H9 (cell line): ENCODE measurements around the gene RUNDC3A. TPM values are rescaled to one million over a fixed set of nuclear protein-coding genes. Genes with fewer than 3 reads are reported as not detected.

Experiments
- DNase-seq: peaks from one replicate; pipeline ENCODE4 v3.0.0-alpha.2; 2017
- H2AFZ ChIP-seq: one replicate; pipeline ENCODE4 v1.6.1; 2013; ENCODE audit warnings: mild to moderate bottlenecking, low read length, control low read depth, moderate library complexity
- H2AK5ac ChIP-seq: 2 replicates; pipeline ENCODE4 v1.6.1; 2013; ENCODE audit warnings: low read length, control low read depth, mixed read lengths; ENCODE audit not compliant: insufficient read length
- H2BK120ac ChIP-seq: one replicate; pipeline ENCODE4 v1.6.1; 2013; ENCODE audit warnings: low read depth, mild to moderate bottlenecking, low read length, control low read depth, inconsistent platforms; ENCODE audit not compliant: poor library complexity, severe bottlenecking
- H2BK12ac ChIP-seq: 2 replicates; pipeline ENCODE4 v1.6.1; 2013; ENCODE audit warnings: low read length, control low read depth, mixed read lengths, low read depth; ENCODE audit not compliant: insufficient read length
- H2BK15ac ChIP-seq: 2 replicates; pipeline ENCODE4 v1.6.1; 2013; ENCODE audit warnings: low read depth, low read length, control low read depth
- H2BK20ac ChIP-seq: one replicate; pipeline ENCODE4 v1.6.1; 2013; ENCODE audit warnings: low read depth, mild to moderate bottlenecking, low read length, control low read depth, inconsistent platforms; ENCODE audit not compliant: poor library complexity, severe bottlenecking
- H2BK5ac ChIP-seq: 2 replicates; pipeline ENCODE4 v1.6.1; 2013; ENCODE audit warnings: low read length, control low read depth, mixed read lengths; ENCODE audit not compliant: insufficient read length
- H3K14ac ChIP-seq: 2 replicates; pipeline ENCODE4 v1.6.1; 2013; ENCODE audit warnings: low read length, control low read depth; ENCODE audit not compliant: insufficient read depth
- H3K18ac ChIP-seq: 2 replicates; pipeline ENCODE4 v1.6.1; 2013; ENCODE audit warnings: low read depth, mild to moderate bottlenecking, mixed read lengths, low read length, control low read depth; ENCODE audit not compliant: insufficient read length
- H3K23ac ChIP-seq: 2 replicates; pipeline ENCODE4 v1.6.1; 2013; ENCODE audit warnings: low read length, control low read depth, mixed read lengths, low read depth; ENCODE audit not compliant: insufficient read length
- H3K23me2 ChIP-seq: 2 replicates; pipeline ENCODE4 v1.6.1; 2013; ENCODE audit warnings: low read depth, mild to moderate bottlenecking, mixed read lengths, low read length, control low read depth; ENCODE audit not compliant: insufficient read length, poor library complexity, severe bottlenecking
- H3K27ac ChIP-seq: 2 replicates; pipeline ENCODE4 v1.5.1; 2013; ENCODE audit warnings: low read length, control low read depth, mixed read lengths, low read depth; ENCODE audit not compliant: insufficient read length
- H3K27me3 ChIP-seq: 2 replicates; pipeline ENCODE4 v1.6.1; 2013; ENCODE audit warnings: low read length, control low read depth, inconsistent platforms; ENCODE audit not compliant: insufficient read depth
- H3K4ac ChIP-seq: 2 replicates; pipeline ENCODE4 v1.6.1; 2013; ENCODE audit warnings: low read depth, mild to moderate bottlenecking, control low read depth, inconsistent platforms, low read length, moderate library complexity
- H3K4me1 ChIP-seq: 2 replicates; pipeline ENCODE4 v1.6.1; 2013; ENCODE audit warnings: low read length, control low read depth, inconsistent platforms; ENCODE audit not compliant: insufficient read depth
- H3K4me2 ChIP-seq: 2 replicates; pipeline ENCODE4 v1.6.1; 2013; ENCODE audit warnings: low read length, control low read depth, mixed read lengths; ENCODE audit not compliant: insufficient read length, insufficient read depth
- H3K56ac ChIP-seq: 2 replicates; pipeline ENCODE4 v1.6.1; 2013; ENCODE audit warnings: low read depth, mild to moderate bottlenecking, mixed read lengths, low read length, control low read depth; ENCODE audit not compliant: insufficient read length
- H3K79me1 ChIP-seq: 2 replicates; pipeline ENCODE4 v1.6.1; 2013; ENCODE audit warnings: low read depth, mild to moderate bottlenecking, moderate library complexity, low read length, control low read depth, inconsistent platforms; ENCODE audit not compliant: insufficient read depth, poor library complexity, severe bottlenecking
- H3K79me2 ChIP-seq: 2 replicates; pipeline ENCODE4 v1.6.1; 2013; ENCODE audit warnings: low read length, control low read depth, inconsistent platforms; ENCODE audit not compliant: insufficient read depth
- H3K9ac ChIP-seq: 2 replicates; pipeline ENCODE4 v1.6.1; 2013; ENCODE audit warnings: low read length, control low read depth, mixed read lengths; ENCODE audit not compliant: insufficient read length; ENCODE audit errors: extremely low read depth
- H3K9me3 ChIP-seq: one replicate; pipeline ENCODE4 v1.6.1; 2013; ENCODE audit warnings: low read depth, low read length, inconsistent platforms; ENCODE audit not compliant: control insufficient read depth
- H3T11ph ChIP-seq: one replicate; pipeline ENCODE4 v1.6.1; 2013; ENCODE audit warnings: mild to moderate bottlenecking, low read length, control low read depth, inconsistent platforms
- H4K20me1 ChIP-seq: one replicate; pipeline ENCODE4 v1.6.1; 2013; ENCODE audit not compliant: control insufficient read depth, insufficient read length, insufficient read depth
- H4K5ac ChIP-seq: 2 replicates; pipeline ENCODE4 v1.6.1; 2013; ENCODE audit warnings: low read depth, mild to moderate bottlenecking, mixed read lengths, low read length, control low read depth; ENCODE audit not compliant: insufficient read length
- H4K8ac ChIP-seq: replicated peaks from 2 replicates; pipeline ENCODE4 v1.6.1; 2013; ENCODE audit warnings: low read length, control low read depth, mixed read lengths, low read depth; ENCODE audit not compliant: insufficient read length
- H4K91ac ChIP-seq: 2 replicates; pipeline ENCODE4 v1.6.1; 2013; ENCODE audit warnings: low read depth, mild to moderate bottlenecking, moderate library complexity, mixed read lengths, low read length, control low read depth; ENCODE audit not compliant: insufficient read length
- H3K27ac Mint-ChIP-seq, 3 experiments: 2 replicates in 2 of 3; 3 replicates in 1 of 3; pipeline ENCODE4 v1.8.0; 2020 to 2021; ENCODE audit warnings: mixed read lengths in 3 of 3, mild to moderate bottlenecking in 1 of 3, moderate library complexity in 1 of 3
- H3K27me3 Mint-ChIP-seq: 2 replicates; pipeline ENCODE4 v1.8.0; 2021; ENCODE audit warnings: low read depth, mild to moderate bottlenecking, moderate library complexity, mixed read lengths
- H3K36me3 Mint-ChIP-seq, 3 experiments: 2 replicates in 2 of 3; 3 replicates in 1 of 3; pipeline ENCODE4 v1.8.0; 2020 to 2021; ENCODE audit warnings: low read depth in 3 of 3, mixed read lengths in 3 of 3; ENCODE audit not compliant: insufficient read depth in 1 of 3
- H3K4me1 Mint-ChIP-seq, 2 experiments: 2 replicates each; pipeline ENCODE4 v1.8.0; 2020; ENCODE audit warnings: mixed read lengths in 2 of 2
- H3K4me3 Mint-ChIP-seq, 2 experiments: 2 replicates in 1 of 2; 3 replicates in 1 of 2; pipeline ENCODE4 v1.8.0; 2020 to 2021; ENCODE audit warnings: mild to moderate bottlenecking in 2 of 2, mixed read lengths in 2 of 2, moderate library complexity in 1 of 2
- H3K9me3 Mint-ChIP-seq, 2 experiments: 2 replicates in 1 of 2; 3 replicates in 1 of 2; pipeline ENCODE4 v1.8.0; 2020; ENCODE audit warnings: mild to moderate bottlenecking in 2 of 2, mixed read lengths in 2 of 2, moderate library complexity in 1 of 2
- CTCF ChIP-seq: fragments of 200-600 bp; sonication (generic); conservative IDR thresholded peaks from 3 replicates; pipeline ENCODE4 v1.8.0; 2021; ENCODE audit warnings: antibody characterized with exemption, mild to moderate bottlenecking
- WGBS: extraction: QIAGEN DNeasy Blood & Tissue Kit; methylation state at CpG from one replicate; pipeline ENCODE4 v1.1.7; 2013; ENCODE audit warnings: missing lambda C conversion rate, low lambda C conversion rate, mixed read lengths; ENCODE audit not compliant: insufficient read length; ENCODE audit errors: extremely low coverage; 5-methylcytosine and 5-hydroxymethylcytosine counted together
- total RNA-seq: library from RNA; stranded (reverse); gene quantifications from 2 replicates; pipeline ENCODE4 v1.2.1, GENCODE V29; 2021

The RUNDC3A gene
- total RNA-seq, 1 experiment from 2014 or later = 3.8 TPM

- no peaks in the 10 kb centered on the region for H3K79me2 ChIP-seq
- H3K4me3 Mint-ChIP-seq = no peak overlapping the region
These were observed 51.2 kb downstream of the RUNDC3A start for GRCh38 chr17:44359458-44360143.

More at GRCh38 chr17:44359458-44360143, 51.2 kb downstream of the RUNDC3A start:
- H2BK20ac ChIP-seq = no peak overlapping the region
- H2BK120ac ChIP-seq = no peak overlapping the region
- no peak overlapping the region for H2BK12ac ChIP-seq
- no peak for TF ChIP-seq CTCF
- H3T11ph ChIP-seq = no peak overlapping the region
- H3K4me2 ChIP-seq = no peak overlapping the region
- no peak overlapping the region for H2BK5ac ChIP-seq
- no peak overlapping the region for H4K8ac ChIP-seq
- H3K18ac ChIP-seq = no peak overlapping the region
- no peaks in the 10 kb centered on the region for H3K9me3 ChIP-seq
- H3K27ac ChIP-seq = no peak overlapping the region
- no peak overlapping the region for H2AFZ ChIP-seq
- H3K4ac ChIP-seq = no peak overlapping the region
- no peak overlapping the region for H2BK15ac ChIP-seq
- no peak overlapping the region for H3K56ac ChIP-seq
- H3K23me2 ChIP-seq = peaks cover 13% of the 10 kb centered on the region
- no peak overlapping the region for H3K23ac ChIP-seq
- H3K27me3 ChIP-seq = no peaks in the 10 kb centered on the region
- Mint-ChIP-seq H3K27me3 (peaks cover 8% of the 10 kb centered on the region), H3K27ac (peak overlapping the region in 1 of 3 experiments; percentile 49; a peak in 1 of 7 replicates), H3K9me3 (no peaks in the 10 kb centered on the region), H3K4me1 (peaks cover 22 to 36% of the 10 kb centered on the region in 2 experiments), H3K36me3 (peaks cover 0 to 15% (median 9%) of the 10 kb centered on the region in 3 experiments; a peak in 5 of 7 replicates)
- H3K79me1 ChIP-seq = no peaks in the 10 kb centered on the region
- H4K5ac ChIP-seq = no peak overlapping the region
- H4K91ac ChIP-seq = no peak overlapping the region
- no peak overlapping the region for H2AK5ac ChIP-seq
- no peak overlapping the region for H3K14ac ChIP-seq
- no peak for DNase-seq
- WGBS = no CpG with 5 or more reads among the region's 14 CpGs
- no peaks in the 10 kb centered on the region for H4K20me1 ChIP-seq
- H3K9ac ChIP-seq = no peak overlapping the region
- H3K4me1 ChIP-seq = peaks cover 12% of the 10 kb centered on the region
